Measurements from ENCODE around the gene RASGRF1. TPM values are rescaled to one million over a fixed set of nuclear protein-coding genes. Genes with fewer than 3 reads are reported as not detected.

Gene RASGRF1
- total and polyA plus RNA-seq, 2 donors (not counting 1 experiment from before 2014, with no cell fraction given), result 0.09 TPM; not detected in 1

- H3K27ac ChIP-seq (ENCODE audit: insufficient read depth, low read length), result no peak overlapping the region
- no peaks in the 10 kb centered on the region for H3K9me3 ChIP-seq (ENCODE audit: control insufficient read depth, insufficient read depth, low read depth, low read length)
- TF ChIP-seq CTCF (conservative IDR thresholded peaks at IDR 0.05 in 1 of 2, IDR thresholded peaks at IDR 0.05 in 1 of 2; ENCODE audit: low read depth in 1 of 2, low read length in 2 of 2) (no peak), EZH2 (IDR thresholded peaks at IDR 0.05; ENCODE audit: low read length, missing control alignments) (no peak)
- H3K36me3 ChIP-seq (ENCODE audit: control insufficient read depth, insufficient read depth, low read length), result no peaks in the 10 kb centered on the region
- DNase-seq (ENCODE audit: low read depth in 2 of 2), result no peak
- H3K4me2 ChIP-seq (ENCODE audit: extremely low read depth, insufficient read depth, low read length), result no peak overlapping the region
- no peak overlapping the region for H3K4me3 ChIP-seq (replicated peaks in 1 of 4; ENCODE audit: control extremely low read depth in 1 of 4, insufficient read depth in 1 of 4, low read depth in 3 of 4, low read length in 4 of 4)
- H3K9ac ChIP-seq (ENCODE audit: insufficient read depth, low read length), result no peak overlapping the region
- no peaks in the 10 kb centered on the region for H4K20me1 ChIP-seq (ENCODE audit: control insufficient read depth, extremely low read depth, insufficient read depth, low read length)
- H3K27me3 ChIP-seq (ENCODE audit: control insufficient read depth, insufficient read depth, low read length), result no peaks in the 10 kb centered on the region
- H3K79me2 ChIP-seq (ENCODE audit: control insufficient read depth, insufficient read depth, low read length), result no peaks in the 10 kb centered on the region
- no peaks in the 10 kb centered on the region for H3K4me1 ChIP-seq (ENCODE audit: control insufficient read depth, extremely low read depth, insufficient read depth, low read length)
- H2AFZ ChIP-seq (ENCODE audit: low read length), result no peak overlapping the region
Measured at GRCh38 chr15:79078763-79079410, 11.7 kb downstream of the RASGRF1 start.

- Histone ChIP-seq H3K36me3 (ENCODE audit: control insufficient read depth, insufficient read depth, low read length) (no peaks in the 10 kb centered on the region), H3K27me3 (ENCODE audit: control insufficient read depth, insufficient read depth, low read length) (no peaks in the 10 kb centered on the region), H4K20me1 (ENCODE audit: control insufficient read depth, extremely low read depth, insufficient read depth, low read length) (no peaks in the 10 kb centered on the region), H3K4me1 (ENCODE audit: control insufficient read depth, extremely low read depth, insufficient read depth, low read length) (no peaks in the 10 kb centered on the region), H3K9me3 (ENCODE audit: control insufficient read depth, insufficient read depth, low read depth, low read length) (no peaks in the 10 kb centered on the region), H3K79me2 (ENCODE audit: control insufficient read depth, insufficient read depth, low read length) (no peaks in the 10 kb centered on the region), H3K9ac (ENCODE audit: insufficient read depth, low read length) (no peak overlapping the region), H3K4me2 (ENCODE audit: extremely low read depth, insufficient read depth, low read length) (no peak overlapping the region), H3K4me3 (replicated peaks in 1 of 4; ENCODE audit: control extremely low read depth in 1 of 4, insufficient read depth in 1 of 4, low read depth in 3 of 4, low read length in 4 of 4) (no peak overlapping the region), H2AFZ (ENCODE audit: low read length) (no peak overlapping the region), H3K27ac (ENCODE audit: insufficient read depth, low read length) (no peak overlapping the region)
- DNase-seq (ENCODE audit: low read depth in 2 of 2), result no peak
- no peak for TF ChIP-seq CTCF (conservative IDR thresholded peaks at IDR 0.05 in 1 of 2, IDR thresholded peaks at IDR 0.05 in 1 of 2; ENCODE audit: low read depth in 1 of 2, low read length in 2 of 2)
- TF ChIP-seq EZH2 (IDR thresholded peaks at IDR 0.05; ENCODE audit: low read length, missing control alignments), result no peak
Measured at GRCh38 chr15:79078003-79078402, 12.6 kb downstream of the RASGRF1 start.

- H3K27ac ChIP-seq (ENCODE audit: insufficient read depth, low read length), result no peak overlapping the region
- no peaks in the 10 kb centered on the region for H3K79me2 ChIP-seq (ENCODE audit: control insufficient read depth, insufficient read depth, low read length)
- no peaks in the 10 kb centered on the region for H4K20me1 ChIP-seq (ENCODE audit: control insufficient read depth, extremely low read depth, insufficient read depth, low read length)
- H3K9me3 ChIP-seq (ENCODE audit: control insufficient read depth, insufficient read depth, low read depth, low read length), result no peaks in the 10 kb centered on the region
- DNase-seq (ENCODE audit: low read depth in 2 of 2), result no peak
- H2AFZ ChIP-seq (ENCODE audit: low read length), result no peak overlapping the region
- no peaks in the 10 kb centered on the region for H3K36me3 ChIP-seq (ENCODE audit: control insufficient read depth, insufficient read depth, low read length)
- no peaks in the 10 kb centered on the region for H3K4me1 ChIP-seq (ENCODE audit: control insufficient read depth, extremely low read depth, insufficient read depth, low read length)
- H3K9ac ChIP-seq (ENCODE audit: insufficient read depth, low read length), result no peak overlapping the region
- TF ChIP-seq CTCF (conservative IDR thresholded peaks at IDR 0.05 in 1 of 2, IDR thresholded peaks at IDR 0.05 in 1 of 2; ENCODE audit: low read depth in 1 of 2, low read length in 2 of 2) (no peak), EZH2 (IDR thresholded peaks at IDR 0.05; ENCODE audit: low read length, missing control alignments) (no peak)
- H3K27me3 ChIP-seq (ENCODE audit: control insufficient read depth, insufficient read depth, low read length), result no peaks in the 10 kb centered on the region
- no peak overlapping the region for H3K4me2 ChIP-seq (ENCODE audit: extremely low read depth, insufficient read depth, low read length)
- H3K4me3 ChIP-seq (replicated peaks in 1 of 4; ENCODE audit: control extremely low read depth in 1 of 4, insufficient read depth in 1 of 4, low read depth in 3 of 4, low read length in 4 of 4), result no peak overlapping the region
Measured at GRCh38 chr15:79076661-79077060, 13.9 kb downstream of the RASGRF1 start.
